Immature natural killer cell (primary cell): ENCODE data around the gene VAMP8. TPM values are rescaled to one million over a fixed set of nuclear protein-coding genes. Genes with fewer than 3 reads are reported as not detected.

Experiments used
- DNase-seq, 3 donors: peaks; one replicate each; pipeline ENCODE4 v3.0.0; 2022; ENCODE audit warnings: mixed read lengths in 1 of 3
- H3K27ac Mint-ChIP-seq, 6 donors: one replicate each; pipeline ENCODE4 v1.8.0; 2020; ENCODE audit warnings: mixed read lengths in 6 of 6, mild to moderate bottlenecking in 5 of 6, inconsistent platforms in 4 of 6, moderate library complexity in 3 of 6
- H3K27me3 Mint-ChIP-seq, 3 donors: one replicate each; pipeline ENCODE4 v1.8.0; 2020 to 2021; ENCODE audit warnings: low read depth in 3 of 3, mild to moderate bottlenecking in 3 of 3, mixed read lengths in 3 of 3, moderate library complexity in 3 of 3, inconsistent platforms in 1 of 3
- H3K36me3 Mint-ChIP-seq, 3 donors: one replicate each; pipeline ENCODE4 v1.8.0; 2020; ENCODE audit warnings: mixed read lengths in 3 of 3, inconsistent platforms in 2 of 3, mild to moderate bottlenecking in 2 of 3
- H3K4me1 Mint-ChIP-seq, 2 donors: one replicate each; pipeline ENCODE4 v1.8.0; 2020; ENCODE audit warnings: inconsistent platforms in 2 of 2, mild to moderate bottlenecking in 2 of 2, mixed read lengths in 2 of 2, moderate library complexity in 1 of 2
- H3K4me3 Mint-ChIP-seq, 5 donors: one replicate each; pipeline ENCODE4 v1.8.0; 2020; ENCODE audit warnings: mild to moderate bottlenecking in 5 of 5, mixed read lengths in 5 of 5, inconsistent platforms in 3 of 5, moderate library complexity in 3 of 5
- H3K9me3 Mint-ChIP-seq, 6 donors: one replicate each; pipeline ENCODE4 v1.8.0; 2020; ENCODE audit warnings: mild to moderate bottlenecking in 6 of 6, mixed read lengths in 6 of 6, inconsistent platforms in 4 of 6, moderate library complexity in 3 of 6
- polyA plus RNA-seq, 3 donors: library from polyadenylated mRNA; unstranded; fragments of 300-500 nt; fragmentation: Illumina TruSeq; gene quantifications; one replicate each; pipeline ENCODE4 v1.2.3, GENCODE V29; 2021

The VAMP8 gene
- 100 to 1,000 TPM; 457 to 687 (median 617) TPM for polyA plus RNA-seq

GRCh38 chr2:85577386-85578242 is at the start of gene VAMP8:
Gene VAMP8 (plus strand): TSS chr2:85577586. CDS start chr2:85577647, 61 bp downstream.
- peak; percentile 47 to 50 (median 48) for DNase-seq
- peaks cover 0 to 2% (median 2%) of the 10 kb centered on the region in 3 donors for H3K27me3 Mint-ChIP-seq
- H3K36me3 Mint-ChIP-seq, result peaks cover 8 to 16% (median 12%) of the 10 kb centered on the region in 3 donors
- peak within 1 kb of the TSS; percentile 88 to 98 (median 94) for H3K27ac Mint-ChIP-seq
- H3K4me3 Mint-ChIP-seq, result peak within 1 kb of the TSS; percentile 96 to 98 (median 97)
- H3K4me1 Mint-ChIP-seq, result peaks cover 39 to 51% of the 10 kb centered on the region in 2 donors
- no peaks in the 10 kb centered on the region for H3K9me3 Mint-ChIP-seq

- no peak overlapping the region for H3K27ac Mint-ChIP-seq
- H3K36me3 Mint-ChIP-seq, result peaks cover 0 to 3% (median 0%) of the 10 kb centered on the region in 3 donors
- H3K4me3 Mint-ChIP-seq, result no peak overlapping the region
- DNase-seq, result no peak
- H3K4me1 Mint-ChIP-seq, result no peaks in the 10 kb centered on the region
- no peaks in the 10 kb centered on the region for H3K9me3 Mint-ChIP-seq
- H3K27me3 Mint-ChIP-seq, result peaks cover 1 to 9% (median 2%) of the 10 kb centered on the region in 3 donors
These were observed 49.6 kb upstream of the VAMP8 start for GRCh38 chr2:85527787-85528186.

- peaks cover 1 to 9% (median 2%) of the 10 kb centered on the region in 3 donors for H3K27me3 Mint-ChIP-seq
These were observed 49.0 kb upstream of the VAMP8 start for GRCh38 chr2:85528355-85528754.

GRCh38 chr2:85529809-85530208 is 47.6 kb upstream of the VAMP8 start:
- peaks cover 0 to 3% (median 0%) of the 10 kb centered on the region in 3 donors for H3K36me3 Mint-ChIP-seq
- no peak overlapping the region for H3K27ac Mint-ChIP-seq
- peaks cover 1 to 9% (median 2%) of the 10 kb centered on the region in 3 donors for H3K27me3 Mint-ChIP-seq
- H3K4me1 Mint-ChIP-seq, result no peaks in the 10 kb centered on the region
- no peak overlapping the region for H3K4me3 Mint-ChIP-seq
- no peaks in the 10 kb centered on the region for H3K9me3 Mint-ChIP-seq
- DNase-seq, result no peak

More at GRCh38 chr2:85528355-85528754, 49.0 kb upstream of the VAMP8 start:
- Mint-ChIP-seq H3K4me3 (no peak overlapping the region), H3K36me3 (peaks cover 0 to 3% (median 0%) of the 10 kb centered on the region in 3 donors), H3K4me1 (no peaks in the 10 kb centered on the region), H3K9me3 (no peaks in the 10 kb centered on the region), H3K27ac (no peak overlapping the region)
- no peak for DNase-seq

GRCh38 chr2:85531589-85531988 is 45.8 kb upstream of the VAMP8 start:
- peaks cover 1 to 5% (median 4%) of the 10 kb centered on the region in 3 donors for H3K27me3 Mint-ChIP-seq
- no peak for DNase-seq

GRCh38 chr2:85534099-85534498 is 43.3 kb upstream of the VAMP8 start:
- Mint-ChIP-seq H3K9me3 (no peaks in the 10 kb centered on the region), H3K4me3 (no peak overlapping the region), H3K36me3 (no peaks in the 10 kb centered on the region)

More at GRCh38 chr2:85531589-85531988, 45.8 kb upstream of the VAMP8 start:
- peaks cover 0 to 3% (median 0%) of the 10 kb centered on the region in 3 donors for H3K36me3 Mint-ChIP-seq
- peaks cover 2 to 4% of the 10 kb centered on the region in 2 donors for H3K4me1 Mint-ChIP-seq
- H3K9me3 Mint-ChIP-seq, result no peaks in the 10 kb centered on the region
- H3K4me3 Mint-ChIP-seq, result no peak overlapping the region
- H3K27ac Mint-ChIP-seq, result no peak overlapping the region

GRCh38 chr2:85534881-85535280 is 42.5 kb upstream of the VAMP8 start:
- H3K4me1 Mint-ChIP-seq, result peaks cover 16 to 24% of the 10 kb centered on the region in 2 donors
- H3K36me3 Mint-ChIP-seq, result no peaks in the 10 kb centered on the region
- no peak for DNase-seq
- peaks cover 12 to 15% (median 13%) of the 10 kb centered on the region in 3 donors for H3K27me3 Mint-ChIP-seq
- H3K27ac Mint-ChIP-seq, result peak overlapping the region in 1 of 6 donors; percentile 79
- H3K4me3 Mint-ChIP-seq, result no peak overlapping the region
- no peaks in the 10 kb centered on the region for H3K9me3 Mint-ChIP-seq

More at GRCh38 chr2:85534099-85534498, 43.3 kb upstream of the VAMP8 start:
- DNase-seq, result no peak
- peaks cover 7 to 12% (median 12%) of the 10 kb centered on the region in 3 donors for H3K27me3 Mint-ChIP-seq
- peaks cover 12 to 21% of the 10 kb centered on the region in 2 donors for H3K4me1 Mint-ChIP-seq
- no peak overlapping the region for H3K27ac Mint-ChIP-seq

- peaks cover 31 to 40% of the 10 kb centered on the region in 2 donors for H3K4me1 Mint-ChIP-seq
These were observed 40.9 kb upstream of the VAMP8 start for GRCh38 chr2:85536479-85536878.

GRCh38 chr2:85537600-85538506 is 39.5 kb upstream of the VAMP8 start:
- Mint-ChIP-seq H3K9me3 (no peaks in the 10 kb centered on the region), H3K4me1 (peaks cover 35 to 48% of the 10 kb centered on the region in 2 donors), H3K36me3 (peaks cover 8 to 12% (median 10%) of the 10 kb centered on the region in 3 donors), H3K4me3 (peak overlapping the region; percentile 95 to 97 (median 96)), H3K27me3 (peaks cover 11 to 21% (median 12%) of the 10 kb centered on the region in 3 donors), H3K27ac (peak overlapping the region; percentile 89 to 96 (median 95))
- DNase-seq, result peak; percentile 10 to 20 (median 17)

More at GRCh38 chr2:85536479-85536878, 40.9 kb upstream of the VAMP8 start:
- Mint-ChIP-seq H3K36me3 (peaks cover 0 to 3% (median 0%) of the 10 kb centered on the region in 3 donors), H3K9me3 (no peaks in the 10 kb centered on the region), H3K27ac (no peak overlapping the region), H3K4me3 (peak overlapping the region in 2 of 5 donors; percentile 9 to 27), H3K27me3 (peaks cover 11 to 20% (median 12%) of the 10 kb centered on the region in 3 donors)
- no peak for DNase-seq

GRCh38 chr2:85538507-85539360 is 38.7 kb upstream of the VAMP8 start, which contains the start of gene MAT2A:
Gene MAT2A (plus strand): TSS chr2:85539168. CDS start chr2:85539288, 120 bp downstream.
- H3K36me3 Mint-ChIP-seq, result peaks cover 14 to 17% (median 15%) of the 10 kb centered on the region in 3 donors
- H3K27ac Mint-ChIP-seq, result peak within 1 kb of the TSS; percentile 89 to 96 (median 95)
- H3K4me3 Mint-ChIP-seq, result peak within 1 kb of the TSS; percentile 95 to 97 (median 96)
- H3K4me1 Mint-ChIP-seq, result peaks cover 35 to 48% of the 10 kb centered on the region in 2 donors
- H3K9me3 Mint-ChIP-seq, result no peaks in the 10 kb centered on the region
- H3K27me3 Mint-ChIP-seq, result peaks cover 11 to 22% (median 12%) of the 10 kb centered on the region in 3 donors
- DNase-seq, result peak; percentile 91 to 93 (median 92)

GRCh38 chr2:85539361-85540132 is 37.8 kb upstream of the VAMP8 start:
- Mint-ChIP-seq H3K36me3 (peaks cover 14 to 24% (median 21%) of the 10 kb centered on the region in 3 donors), H3K4me1 (peaks cover 35 to 48% of the 10 kb centered on the region in 2 donors), H3K27ac (peak overlapping the region; percentile 89 to 96 (median 95)), H3K9me3 (no peaks in the 10 kb centered on the region), H3K27me3 (peaks cover 11 to 22% (median 12%) of the 10 kb centered on the region in 3 donors), H3K4me3 (peak overlapping the region; percentile 95 to 97 (median 96))
- peak; percentile 66 to 74 (median 74) for DNase-seq
